ENCODE data around the gene HEYL. TPM values are rescaled to one million over a fixed set of nuclear protein-coding genes. Genes with fewer than 3 reads are reported as not detected.
"Not testable (repeated sequence)": the region's sequence is repeated elsewhere in the genome, so short reads cannot be mapped to it uniquely, and the experiment has no call there.

Gene HEYL
- total RNA-seq, 1 experiment from 2014 or later, result not detected

DNA sequence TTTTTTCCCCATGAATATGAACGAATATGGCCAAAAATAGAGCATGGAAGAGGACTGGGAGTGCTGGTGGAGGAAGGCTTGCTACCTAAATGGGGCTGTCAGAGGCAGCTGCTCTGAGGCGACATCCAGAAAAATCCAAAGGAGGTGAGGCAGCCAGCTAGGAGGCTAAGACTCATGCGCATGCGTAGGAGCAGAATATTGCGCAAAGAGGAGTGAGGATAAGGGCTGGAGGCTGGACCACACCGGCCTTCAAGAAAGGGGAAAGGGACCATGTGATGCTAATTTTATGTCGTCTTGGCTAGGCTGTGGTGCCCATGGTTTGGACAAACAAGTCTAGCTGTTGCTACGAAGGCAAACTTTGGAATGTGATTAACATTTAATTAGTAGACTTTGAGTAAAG is 30.5 kb downstream of the HEYL start:
- Mint-ChIP-seq H3K36me3 (ENCODE audit: insufficient read depth, unreplicated experiment) (no peaks in the 10 kb centered on the region), H3K27ac (ENCODE audit: low read depth, unreplicated experiment) (no peak overlapping the region), H3K4me1 (ENCODE audit: insufficient read depth, unreplicated experiment) (no peaks in the 10 kb centered on the region), H3K4me3 (ENCODE audit: unreplicated experiment) (no peak overlapping the region), H3K27me3 (ENCODE audit: insufficient read depth, unreplicated experiment) (no peaks in the 10 kb centered on the region), H3K9me3 (ENCODE audit: unreplicated experiment) (no peaks in the 10 kb centered on the region)
- intact Hi-C loops (cut with micrococcal nuclease), result no loop called here
- CTCF ChIA-PET, result interaction anchor here (0.6 to 1.8 kb wide), 4 partner anchors 44 to 510 kb away, joined by 3 to 10 read pairs (median 4); no protein-coding TSS in a partner anchor
- DNase-seq (ENCODE audit: unreplicated experiment), result no peak
- POLR2A ChIA-PET, result interaction anchor here (0.6 to 2.0 kb wide), 2 partner anchors 33 to 79 kb away, joined by 3 to 8 read pairs; partner anchors contain the start of gene PABPC4
- TF ChIP-seq, protein P1, sequence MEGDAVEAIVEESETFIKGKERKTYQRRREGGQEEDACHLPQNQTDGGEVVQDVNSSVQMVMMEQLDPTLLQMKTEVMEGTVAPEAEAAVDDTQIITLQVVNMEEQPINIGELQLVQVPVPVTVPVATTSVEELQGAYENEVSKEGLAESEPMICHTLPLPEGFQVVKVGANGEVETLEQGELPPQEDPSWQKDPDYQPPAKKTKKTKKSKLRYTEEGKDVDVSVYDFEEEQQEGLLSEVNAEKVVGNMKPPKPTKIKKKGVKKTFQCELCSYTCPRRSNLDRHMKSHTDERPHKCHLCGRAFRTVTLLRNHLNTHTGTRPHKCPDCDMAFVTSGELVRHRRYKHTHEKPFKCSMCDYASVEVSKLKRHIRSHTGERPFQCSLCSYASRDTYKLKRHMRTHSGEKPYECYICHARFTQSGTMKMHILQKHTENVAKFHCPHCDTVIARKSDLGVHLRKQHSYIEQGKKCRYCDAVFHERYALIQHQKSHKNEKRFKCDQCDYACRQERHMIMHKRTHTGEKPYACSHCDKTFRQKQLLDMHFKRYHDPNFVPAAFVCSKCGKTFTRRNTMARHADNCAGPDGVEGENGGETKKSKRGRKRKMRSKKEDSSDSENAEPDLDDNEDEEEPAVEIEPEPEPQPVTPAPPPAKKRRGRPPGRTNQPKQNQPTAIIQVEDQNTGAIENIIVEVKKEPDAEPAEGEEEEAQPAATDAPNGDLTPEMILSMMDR (IDR thresholded peaks at IDR 0.05; ENCODE audit: unreplicated experiment), result no peak
- no TSS peak for BruUV-seq (replicated peaks)

DNA sequence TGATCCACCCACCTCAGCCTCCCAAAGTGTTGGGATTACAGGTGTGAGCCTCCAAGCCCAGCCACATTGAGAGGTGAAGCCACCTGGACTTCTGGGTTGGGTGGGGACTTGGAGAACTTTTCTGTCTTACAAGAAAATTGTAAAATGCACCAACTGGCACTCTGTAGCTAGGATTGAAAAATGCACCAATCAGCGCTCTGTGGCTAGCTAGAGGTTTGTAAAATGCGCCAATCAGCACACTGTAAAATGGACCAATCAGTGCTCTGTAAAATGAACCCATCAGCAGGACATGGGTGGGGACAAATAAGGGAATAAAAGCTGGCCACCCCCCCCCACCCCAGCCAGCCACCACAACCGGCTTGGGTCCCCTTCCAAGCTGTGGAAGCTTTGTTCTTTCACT is 35.8 kb downstream of the HEYL start:
- H3K27me3 Mint-ChIP-seq (ENCODE audit: insufficient read depth, unreplicated experiment); H3K4me1 Mint-ChIP-seq (ENCODE audit: insufficient read depth, unreplicated experiment); intact Hi-C loops (cut with micrococcal nuclease); H3K9me3 Mint-ChIP-seq (ENCODE audit: unreplicated experiment); BruUV-seq (replicated peaks); H3K36me3 Mint-ChIP-seq (ENCODE audit: insufficient read depth, unreplicated experiment); DNase-seq (ENCODE audit: unreplicated experiment); H3K27ac Mint-ChIP-seq (ENCODE audit: low read depth, unreplicated experiment); H3K4me3 Mint-ChIP-seq (ENCODE audit: unreplicated experiment): not testable (repeated sequence)
- POLR2A ChIA-PET, result interaction anchor here (0.6 kb wide), 1 partner anchor 1912 kb away, joined by 3 read pairs; no protein-coding TSS in a partner anchor
- CTCF ChIA-PET, result interaction anchor here (0.6 to 4.0 kb wide), 5 partner anchors 17 to 195 kb away, joined by 3 to 23 read pairs (median 4); no protein-coding TSS in a partner anchor

DNA sequence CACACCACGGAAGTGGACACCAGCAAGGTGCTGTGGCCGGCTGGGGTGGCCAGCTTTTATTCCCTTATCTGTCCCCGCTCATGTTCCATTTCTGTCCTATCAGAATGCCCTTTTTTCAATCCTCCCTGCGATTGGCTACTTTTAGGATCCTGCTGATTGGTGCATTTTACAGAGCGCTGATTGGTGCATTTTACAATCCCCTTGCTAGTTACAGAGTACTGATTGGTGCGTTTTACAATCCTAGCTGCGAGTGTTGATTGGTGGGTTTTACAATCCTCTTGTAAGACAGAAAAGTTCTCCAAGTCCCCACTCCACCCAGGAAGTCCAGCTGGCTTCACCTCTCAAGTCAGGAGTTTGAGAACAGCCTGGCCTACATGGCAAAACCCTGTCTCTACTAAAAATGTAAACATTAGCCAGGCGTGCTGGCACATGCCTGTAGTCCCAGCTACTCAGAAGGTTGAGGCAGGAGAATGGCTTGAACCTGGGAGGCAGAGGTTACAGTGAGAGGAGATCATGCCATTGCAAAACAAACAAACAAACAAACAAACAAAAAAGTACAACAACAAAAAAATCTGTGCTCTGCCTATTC is 37.7 kb downstream of the HEYL start:
- H3K27ac Mint-ChIP-seq (ENCODE audit: low read depth, unreplicated experiment); H3K4me1 Mint-ChIP-seq (ENCODE audit: insufficient read depth, unreplicated experiment); H3K4me3 Mint-ChIP-seq (ENCODE audit: unreplicated experiment); H3K9me3 Mint-ChIP-seq (ENCODE audit: unreplicated experiment); BruUV-seq (replicated peaks); intact Hi-C loops (cut with micrococcal nuclease); H3K27me3 Mint-ChIP-seq (ENCODE audit: insufficient read depth, unreplicated experiment); H3K36me3 Mint-ChIP-seq (ENCODE audit: insufficient read depth, unreplicated experiment); DNase-seq (ENCODE audit: unreplicated experiment): not testable (repeated sequence)
- ChIA-PET CTCF (interaction anchor here (0.6 to 1.2 kb wide), 3 partner anchors 56 to 151 kb away, joined by 3 to 5 read pairs (median 3); no protein-coding TSS in a partner anchor), POLR2A (interaction anchor here (0.5 to 1.1 kb wide), 2 partner anchors 25 to 323 kb away, joined by 4 read pairs; partner anchors contain the start of gene PABPC4)

DNA sequence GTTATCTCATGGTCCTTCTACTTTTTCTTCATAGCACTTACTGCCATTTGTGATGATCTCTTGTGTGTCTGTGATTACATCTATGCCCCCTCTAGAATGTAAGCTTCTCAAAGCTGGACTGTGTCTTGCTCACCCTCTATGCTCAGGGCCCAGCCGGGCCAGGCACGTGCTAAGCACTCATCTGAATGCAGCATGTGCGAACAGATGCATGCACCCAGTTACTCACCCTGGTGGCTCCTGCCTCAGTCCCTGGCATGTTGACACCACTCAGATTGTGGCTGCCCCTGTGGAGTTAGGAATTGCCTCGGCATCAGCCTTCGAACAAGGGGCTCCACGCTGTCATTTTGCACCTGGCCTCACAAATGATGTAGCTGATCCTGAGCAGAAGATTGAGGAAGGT is 43.3 kb downstream of the HEYL start:
- intact Hi-C loops (cut with micrococcal nuclease), result no loop called here
- no TSS peak for BruUV-seq (replicated peaks)
- POLR2A ChIA-PET, result interaction anchor here (0.6 kb wide), 1 partner anchor 631 kb away, joined by 6 read pairs; no protein-coding TSS in a partner anchor
- DNase-seq (ENCODE audit: unreplicated experiment), result no peak
- TF ChIP-seq, protein P1 (IDR thresholded peaks at IDR 0.05; ENCODE audit: unreplicated experiment), result no peak
- Mint-ChIP-seq H3K9me3 (ENCODE audit: unreplicated experiment) (no peaks in the 10 kb centered on the region), H3K4me3 (ENCODE audit: unreplicated experiment) (no peak overlapping the region), H3K36me3 (ENCODE audit: insufficient read depth, unreplicated experiment) (no peaks in the 10 kb centered on the region), H3K4me1 (ENCODE audit: insufficient read depth, unreplicated experiment) (no peaks in the 10 kb centered on the region), H3K27me3 (ENCODE audit: insufficient read depth, unreplicated experiment) (peaks cover 29% of the 10 kb centered on the region), H3K27ac (ENCODE audit: low read depth, unreplicated experiment) (no peak overlapping the region)
- CTCF ChIA-PET, result interaction anchor here (0.5 to 1.0 kb wide), 2 partner anchors 12 to 364 kb away, joined by 3 read pairs; no protein-coding TSS in a partner anchor

DNA sequence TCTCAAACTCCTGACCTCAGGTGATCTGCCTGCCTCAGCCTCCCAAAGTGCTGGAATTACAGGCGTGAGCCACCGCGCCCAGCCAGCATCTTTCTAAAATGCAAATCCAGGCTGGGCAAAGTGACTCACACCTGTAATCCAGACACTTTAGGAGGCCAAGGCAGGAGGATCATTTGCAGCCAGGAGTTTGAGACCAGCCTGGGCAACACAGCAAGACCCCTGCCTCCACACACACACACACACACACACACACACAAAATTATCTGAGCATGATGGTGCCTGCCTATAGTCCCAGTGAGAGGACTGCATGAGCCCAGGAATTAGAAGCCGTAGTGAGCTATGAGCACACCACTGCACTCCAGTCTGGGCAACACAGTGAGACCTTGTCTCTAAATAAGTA is 46.1 kb downstream of the HEYL start:
- ChIA-PET CTCF (no interaction called here), POLR2A (no interaction called here)
- TF ChIP-seq, protein P1 (IDR thresholded peaks at IDR 0.05; ENCODE audit: unreplicated experiment), result no peak
- Mint-ChIP-seq H3K27me3 (ENCODE audit: insufficient read depth, unreplicated experiment) (peaks cover 29% of the 10 kb centered on the region), H3K27ac (ENCODE audit: low read depth, unreplicated experiment) (no peak overlapping the region), H3K4me1 (ENCODE audit: insufficient read depth, unreplicated experiment) (no peaks in the 10 kb centered on the region), H3K9me3 (ENCODE audit: unreplicated experiment) (no peaks in the 10 kb centered on the region), H3K4me3 (ENCODE audit: unreplicated experiment) (no peak overlapping the region), H3K36me3 (ENCODE audit: insufficient read depth, unreplicated experiment) (no peaks in the 10 kb centered on the region)
- DNase-seq (ENCODE audit: unreplicated experiment), result no peak
- no TSS peak for BruUV-seq (replicated peaks)
- intact Hi-C loops (cut with micrococcal nuclease), result no loop called here

Measured in MCF 10A (cell line).